Mesenchymal stem cell (in vitro differentiated cells and primary cell): Measurements from ENCODE around the gene ATP2B3.
A peak's percentile ranks its signal among the peaks of the same experiment; 100 is the strongest.

Source experiments
- DNase-seq: peaks from one replicate; pipeline ENCODE4 v3.0.0-alpha.2; 2013
- H2AFZ ChIP-seq: one replicate; pipeline ENCODE4 v1.6.1; 2013; ENCODE audit warnings: low read depth, mild to moderate bottlenecking, control low read depth, inconsistent platforms, low read length, moderate library complexity
- H2AK5ac ChIP-seq: 2 replicates; pipeline ENCODE4 v1.6.1; 2013; ENCODE audit warnings: low read length, moderate library complexity, mild to moderate bottlenecking, inconsistent platforms; ENCODE audit not compliant: severe bottlenecking
- H2BK120ac ChIP-seq: one replicate; pipeline ENCODE4 v1.6.1; 2013; ENCODE audit warnings: low read depth, mild to moderate bottlenecking, inconsistent platforms, low read length, moderate library complexity
- H2BK12ac ChIP-seq, 2 experiments: one replicate each; pipeline ENCODE4 v1.6.1; 2013; ENCODE audit warnings: inconsistent platforms in 2 of 2, low read length in 2 of 2, mild to moderate bottlenecking in 2 of 2, moderate library complexity in 2 of 2, control low read depth in 1 of 2
- H2BK15ac ChIP-seq: one replicate; pipeline ENCODE4 v1.6.1; 2013; ENCODE audit warnings: mild to moderate bottlenecking, low read depth, inconsistent platforms; ENCODE audit not compliant: poor library complexity, severe bottlenecking
- H2BK5ac ChIP-seq: 2 replicates; pipeline ENCODE4 v1.6.1; 2013; ENCODE audit warnings: low read depth, mild to moderate bottlenecking, low read length, control low read depth, inconsistent platforms; ENCODE audit not compliant: poor library complexity, severe bottlenecking
- H3K14ac ChIP-seq, 2 experiments: one replicate each; pipeline ENCODE4 v1.6.1; 2013; ENCODE audit warnings: inconsistent platforms in 2 of 2, low read length in 2 of 2, control low read depth in 1 of 2, mild to moderate bottlenecking in 1 of 2, moderate library complexity in 1 of 2
- H3K18ac ChIP-seq, 2 experiments: one replicate each; pipeline ENCODE4 v1.6.1; 2013; ENCODE audit warnings: inconsistent platforms in 2 of 2, low read length in 2 of 2, control low read depth in 1 of 2, low read depth in 1 of 2, mild to moderate bottlenecking in 1 of 2
- H3K23ac ChIP-seq, 2 experiments: one replicate each; pipeline ENCODE4 v1.6.1; 2013; ENCODE audit warnings: inconsistent platforms in 2 of 2, low read length in 2 of 2, mild to moderate bottlenecking in 2 of 2, moderate library complexity in 2 of 2, control low read depth in 1 of 2
- H3K27ac ChIP-seq: 2 replicates; pipeline ENCODE4 v1.5.1; 2013; ENCODE audit warnings: mild to moderate bottlenecking, moderate library complexity, low read length, control low read depth, inconsistent platforms; ENCODE audit not compliant: poor library complexity, severe bottlenecking
- H3K27me3 ChIP-seq, 2 experiments: 2 replicates each; pipeline versions ENCODE4 v1.6.1 to v1.7.0; 2013; ENCODE audit warnings: low read length in 2 of 2, mild to moderate bottlenecking in 2 of 2, moderate library complexity in 2 of 2, control low read depth in 1 of 2, inconsistent platforms in 1 of 2; ENCODE audit not compliant: control insufficient read depth in 1 of 2, insufficient read depth in 1 of 2
- H3K36me3 ChIP-seq, 2 experiments: 2 replicates each; pipeline versions ENCODE4 v1.6.1 to v1.7.0; 2013; ENCODE audit warnings: low read length in 2 of 2, control low read depth in 1 of 2, inconsistent platforms in 1 of 2, low read depth in 1 of 2, mild to moderate bottlenecking in 1 of 2; ENCODE audit not compliant: insufficient read depth in 2 of 2, control insufficient read depth in 1 of 2
- H3K4ac ChIP-seq, 2 experiments: one replicate each; pipeline ENCODE4 v1.6.1; 2013; ENCODE audit warnings: inconsistent platforms in 2 of 2, low read length in 2 of 2, mild to moderate bottlenecking in 2 of 2, moderate library complexity in 2 of 2, control low read depth in 1 of 2, low read depth in 1 of 2
- H3K4me1 ChIP-seq: 2 replicates; pipeline ENCODE4 v1.6.1; 2013; ENCODE audit warnings: low read depth, low read length, control low read depth; ENCODE audit not compliant: control insufficient read depth, insufficient read depth
- H3K4me2 ChIP-seq: 2 replicates; pipeline ENCODE4 v1.6.1; 2013; ENCODE audit warnings: low read length, mild to moderate bottlenecking, inconsistent platforms; ENCODE audit not compliant: poor library complexity, severe bottlenecking
- H3K4me3 ChIP-seq, 2 experiments: 2 replicates each; pipeline versions ENCODE4 v1.5.1 to v1.7.0; 2013; ENCODE audit warnings: low read length in 2 of 2, mild to moderate bottlenecking in 2 of 2, control low read depth in 1 of 2, low read depth in 1 of 2; ENCODE audit not compliant: insufficient read depth in 1 of 2
- H3K79me1 ChIP-seq: replicated peaks from 2 replicates; pipeline ENCODE4 v1.6.1; 2013; ENCODE audit warnings: mild to moderate bottlenecking, control low read depth, low read length, inconsistent platforms; ENCODE audit not compliant: poor library complexity, severe bottlenecking
- H3K9ac ChIP-seq: 2 replicates; pipeline ENCODE4 v1.7.0; 2013; ENCODE audit warnings: mild to moderate bottlenecking, low read length, moderate library complexity
- H3K9me3 ChIP-seq: 2 replicates; pipeline ENCODE4 v1.7.0; 2013; ENCODE audit warnings: mild to moderate bottlenecking, low read length; ENCODE audit not compliant: control insufficient read depth
- H4K8ac ChIP-seq: one replicate; pipeline ENCODE4 v1.6.1; 2013; ENCODE audit warnings: inconsistent platforms, mild to moderate bottlenecking, low read length, moderate library complexity
- H4K91ac ChIP-seq: one replicate; pipeline ENCODE4 v1.6.1; 2013; ENCODE audit warnings: mild to moderate bottlenecking, low read length, inconsistent platforms
- whole genome bisulfite sequencing: methylation state at CpG from one replicate; pipeline ENCODE4 v1.1.7; 2013; ENCODE audit warnings: mixed read lengths; 5-methylcytosine and 5-hydroxymethylcytosine counted together

ATP2B3 gene

GRCh38 chrX:153595859-153596857 lies 78.7 kb downstream of the ATP2B3 start:
- no peak overlapping the region for H3K4me3 ChIP-seq
- no peak overlapping the region for H3K4me2 ChIP-seq

GRCh38 chrX:153596981-153597750 lies 79.7 kb downstream of the ATP2B3 start:
- Histone ChIP-seq H3K18ac (no peak overlapping the region), H3K14ac (no peak overlapping the region), H2BK5ac (no peak overlapping the region), H3K4me1 (peaks cover 12% of the 10 kb centered on the region), H3K9me3 (no peaks in the 10 kb centered on the region), H2AK5ac (no peak overlapping the region), H4K8ac (no peak overlapping the region), H2BK12ac (no peak overlapping the region), H3K23ac (peak overlapping the region in 1 of 2 experiments; percentile 24), H3K9ac (no peak overlapping the region), H3K27me3 (peaks cover 0 to 21% of the 10 kb centered on the region in 2 experiments), H3K4me2 (no peak overlapping the region), H2BK120ac (no peak overlapping the region), H4K91ac (no peak overlapping the region), H3K4me3 (peak overlapping the region in 1 of 2 experiments; percentile 79), H2BK15ac (no peak overlapping the region), H3K79me1 (peaks cover 16% of the 10 kb centered on the region), H3K36me3 (peaks cover 15 to 36% of the 10 kb centered on the region in 2 experiments), H3K4ac (no peak overlapping the region), H3K27ac (no peak overlapping the region), H2AFZ (no peak overlapping the region)
- WGBS = 98% methylated on average over 4 of the region's 6 CpGs
- no peak for DNase-seq

More at GRCh38 chrX:153595859-153596857, 78.7 kb downstream of the ATP2B3 start:
- Histone ChIP-seq H2BK15ac (no peak overlapping the region), H2BK5ac (no peak overlapping the region), H4K91ac (no peak overlapping the region), H3K14ac (no peak overlapping the region), H2AK5ac (no peak overlapping the region), H3K23ac (no peak overlapping the region), H3K4me1 (peaks cover 12% of the 10 kb centered on the region), H3K9ac (no peak overlapping the region), H3K27me3 (peaks cover 0 to 30% of the 10 kb centered on the region in 2 experiments), H2BK120ac (no peak overlapping the region), H3K4ac (no peak overlapping the region), H3K79me1 (peaks cover 17% of the 10 kb centered on the region), H2AFZ (no peak overlapping the region), H3K27ac (no peak overlapping the region), H3K9me3 (no peaks in the 10 kb centered on the region), H3K36me3 (peaks cover 19 to 46% of the 10 kb centered on the region in 2 experiments), H3K18ac (no peak overlapping the region), H2BK12ac (no peak overlapping the region), H4K8ac (no peak overlapping the region)
- no peak for DNase-seq
- WGBS = 97% methylated on average over 21 of the region's 21 CpGs

GRCh38 chrX:153598541-153599191 lies 81.2 kb downstream of the ATP2B3 start, which contains the start of gene CCNQ:
Gene CCNQ, minus strand, starts transcription at chrX:153599139. Its CDS starts 66 bp downstream, at chrX:153599073.
- Histone ChIP-seq H4K8ac (peak within 1 kb of the TSS; percentile 54), H2BK120ac (no peak within 1 kb of the TSS), H3K18ac (peak within 1 kb of the TSS; percentile 54 to 73), H3K23ac (peak within 1 kb of the TSS in 1 of 2 experiments; percentile 80), H3K4me3 (peak within 1 kb of the TSS; percentile 77 to 80), H3K14ac (peak within 1 kb of the TSS in 1 of 2 experiments; percentile 55), H3K79me1 (peaks cover 10% of the 10 kb centered on the region), H2AK5ac (no peak within 1 kb of the TSS), H2BK12ac (no peak within 1 kb of the TSS), H3K27me3 (peaks cover 0 to 29% of the 10 kb centered on the region in 2 experiments), H3K4me1 (peaks cover 12% of the 10 kb centered on the region), H3K36me3 (peaks cover 11 to 21% of the 10 kb centered on the region in 2 experiments), H2AFZ (no peak within 1 kb of the TSS), H2BK5ac (peak within 1 kb of the TSS; percentile 31), H3K4ac (peak within 1 kb of the TSS; percentile 41 to 51), H4K91ac (no peak within 1 kb of the TSS), H3K9ac (peak within 1 kb of the TSS; percentile 81), H3K27ac (no peak within 1 kb of the TSS), H2BK15ac (no peak within 1 kb of the TSS), H3K9me3 (peaks cover 1% of the 10 kb centered on the region), H3K4me2 (peak within 1 kb of the TSS; percentile 72)
- under 1% methylated on average over 24 of the region's 79 CpGs for WGBS
- peak; percentile 38 for DNase-seq
